ENCODE measurements around the gene ADAMTS1.

- no peak for TF ChIP-seq TP53 (CRISPR knock-in tag; IDR thresholded peaks at IDR 0.05)
- no peak for TF ChIP-seq CTCF (IDR thresholded peaks at IDR 0.05)
- TF ChIP-seq ZNF138 (CRISPR knock-in tag; conservative IDR thresholded peaks at IDR 0.05), result no peak
- no peak for TF ChIP-seq ZNF317 (CRISPR knock-in tag; IDR thresholded peaks at IDR 0.05; ENCODE audit: borderline replicate concordance, low read depth)
- no peak for TF ChIP-seq NFE2L1 (CRISPR knock-in tag; IDR thresholded peaks at IDR 0.05)
- no peak for TF ChIP-seq E2F1 (CRISPR knock-in tag; IDR thresholded peaks at IDR 0.05)
- no peak for TF ChIP-seq ZBTB43 (CRISPR knock-in tag; IDR thresholded peaks at IDR 0.05)
- TF ChIP-seq ELF4 (CRISPR knock-in tag; IDR thresholded peaks at IDR 0.05; ENCODE audit: low read depth), result no peak
- no peak for TF ChIP-seq FOXJ3 (CRISPR knock-in tag; IDR thresholded peaks at IDR 0.05; ENCODE audit: borderline replicate concordance)
- TF ChIP-seq ERG (CRISPR knock-in tag; IDR thresholded peaks at IDR 0.05), result no peak
- TF ChIP-seq TEAD1 (CRISPR knock-in tag; IDR thresholded peaks at IDR 0.05), result no peak
Observed at GRCh38 chr21:26814386-26814785, 30.8 kb downstream of the ADAMTS1 start.

All from WTC11 (cell line).